CD4-positive, alpha-beta T cell treated with Interleukin-17A for 1 hour (primary cell): ENCODE results near the gene PDIA2.
"Not testable (repeated sequence)": the region's sequence is repeated elsewhere in the genome, so short reads cannot be mapped to it uniquely, and the experiment has no call there.

Experiments used
- DNase-seq: peaks from one replicate; pipeline ENCODE4 v3.0.0-alpha.2; 2020

The PDIA2 gene

GRCh38 chr16:264440-264951, 18.5 kb upstream of the PDIA2 start:
- DNase-seq = no peak

DNA sequence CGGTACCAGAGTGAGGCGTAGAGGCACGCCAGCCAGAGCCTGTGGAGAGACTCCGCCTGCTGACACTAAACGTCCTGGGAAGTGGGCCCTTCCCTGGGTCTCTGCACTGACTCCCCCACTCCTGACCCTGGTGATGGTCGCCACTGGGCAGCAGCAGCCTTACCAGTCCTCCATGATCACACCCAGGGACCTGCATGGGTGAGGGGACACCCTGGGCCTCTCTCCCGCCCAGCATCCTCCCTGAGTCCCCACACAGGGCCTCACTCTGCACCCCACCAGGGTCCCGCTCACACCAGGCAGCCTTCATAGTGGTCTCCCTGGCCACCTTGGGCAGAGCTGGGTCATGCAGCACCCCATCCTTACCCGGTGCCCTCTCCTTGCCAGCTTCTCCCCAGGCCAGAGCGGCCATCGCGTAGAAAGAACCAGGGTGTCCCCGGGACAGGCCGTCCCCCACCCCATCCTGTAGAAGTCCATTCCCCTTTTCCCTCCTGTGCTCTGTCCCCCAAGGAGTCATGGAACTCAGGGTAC, 17.9 kb upstream of the PDIA2 start:
- no peak for DNase-seq

DNA sequence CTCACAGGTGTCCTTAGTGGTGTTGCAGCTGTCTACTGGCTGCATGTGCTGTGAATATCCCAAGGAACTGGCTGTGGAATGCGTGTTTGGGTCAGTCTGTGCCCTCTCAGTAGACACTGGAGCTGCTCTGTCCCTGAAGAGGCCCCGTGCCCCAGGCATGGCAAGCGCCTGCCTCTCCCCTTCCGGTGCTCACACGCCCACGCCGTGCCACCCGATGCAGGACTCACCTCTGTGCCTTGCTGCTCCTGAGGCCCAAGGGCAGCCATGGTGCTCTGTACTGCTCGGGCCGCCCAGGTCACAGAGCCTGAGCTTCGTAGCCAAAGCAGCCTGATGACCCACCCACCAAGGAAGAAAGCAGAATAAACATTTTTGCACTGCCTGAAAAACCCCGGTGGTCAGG, 17.3 kb upstream of the PDIA2 start:
- no peak for DNase-seq

- no peak for DNase-seq
These were observed 16.5 kb upstream of the PDIA2 start for GRCh38 chr16:266258-267164.

GRCh38 chr16:267562-267961, 15.4 kb upstream of the PDIA2 start:
- DNase-seq = not testable (repeated sequence)

GRCh38 chr16:268141-269053, 14.6 kb upstream of the PDIA2 start:
- DNase-seq = no peak

DNA sequence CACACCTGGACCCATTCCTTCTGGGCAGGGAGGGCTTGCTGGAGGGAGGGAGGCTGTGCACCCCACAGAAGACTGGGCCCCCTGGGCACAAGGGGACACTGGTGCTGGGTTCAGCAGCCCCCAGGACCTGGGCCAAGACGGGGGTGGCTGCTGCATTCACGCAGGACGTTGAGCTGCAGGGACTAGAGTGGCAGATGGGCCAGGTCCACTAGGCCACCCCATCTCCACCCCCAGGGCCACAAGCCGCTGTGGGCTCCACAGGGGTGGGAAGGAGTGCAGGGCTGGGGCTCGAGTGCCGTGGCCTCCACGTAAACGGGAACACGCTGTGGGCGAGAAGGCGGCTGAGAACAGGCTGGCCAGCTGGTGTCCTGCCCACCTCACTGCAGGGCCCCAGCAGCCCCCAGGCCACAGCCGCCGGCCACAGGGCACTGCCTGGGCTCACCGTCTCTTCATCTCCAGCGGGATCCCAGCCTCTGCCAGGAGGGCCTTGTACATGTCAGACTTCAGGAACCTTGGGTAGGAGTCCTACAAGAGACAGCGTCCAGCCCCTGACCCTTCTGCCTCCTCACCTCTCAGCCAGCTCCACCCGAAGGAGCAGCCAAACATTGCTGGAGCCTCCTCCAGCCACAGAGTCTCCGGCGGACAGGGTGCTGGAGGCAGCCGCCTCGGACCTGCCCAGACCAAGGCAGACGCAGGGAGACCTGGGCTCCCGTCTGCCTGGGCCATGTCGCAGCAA, 13.7 kb upstream of the PDIA2 start:
- no peak for DNase-seq

DNA sequence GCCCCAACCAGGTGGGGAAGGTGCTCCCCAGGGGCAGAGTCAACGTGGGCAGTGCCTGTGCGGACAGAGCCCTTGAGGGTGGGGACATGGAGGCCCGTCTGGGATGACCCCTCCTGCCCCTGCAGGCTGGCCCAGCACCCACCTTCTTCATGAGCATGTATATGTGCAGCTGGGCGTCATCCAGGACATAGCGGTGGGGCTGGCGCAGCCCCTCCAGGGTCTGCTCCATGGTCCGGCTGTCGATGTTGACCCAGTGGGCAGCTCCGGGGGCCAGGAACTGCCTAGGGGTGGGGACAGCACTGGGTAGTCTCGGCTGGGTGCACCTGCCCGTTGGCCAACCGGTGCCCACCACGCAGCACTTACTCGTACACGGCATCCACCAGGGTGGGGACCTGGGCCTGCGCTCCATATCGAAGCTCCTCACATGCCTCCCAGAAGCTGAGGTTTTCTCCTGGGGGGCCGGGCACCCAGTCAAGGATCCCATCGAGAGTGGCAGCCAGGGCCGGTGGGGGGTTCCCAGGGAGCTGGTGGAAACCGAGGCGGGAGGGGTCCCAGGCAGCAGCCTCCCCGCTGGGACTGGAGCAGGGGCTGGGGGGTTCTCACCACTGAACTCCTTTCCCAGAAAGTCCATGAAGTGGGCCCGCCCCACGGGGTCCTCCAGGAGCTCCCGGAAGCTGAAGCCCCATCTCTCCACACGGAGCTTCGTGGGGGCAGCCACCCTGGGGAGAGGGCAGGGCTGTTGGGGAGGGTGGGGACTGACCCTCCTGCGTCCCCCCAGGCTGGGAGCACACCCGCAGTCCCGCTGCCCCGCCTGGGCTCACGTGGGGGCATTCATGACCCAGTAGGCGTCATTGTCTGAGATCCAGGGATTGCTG, 12.3 kb upstream of the PDIA2 start:
- no peak for DNase-seq

GRCh38 chr16:272633-273546, 10.1 kb upstream of the PDIA2 start:
- no peak for DNase-seq

- DNase-seq = no peak
These were observed 9.2 kb upstream of the PDIA2 start for GRCh38 chr16:273547-274421.

- no peak for DNase-seq
These were observed 7.8 kb upstream of the PDIA2 start for GRCh38 chr16:275041-275641.

DNA sequence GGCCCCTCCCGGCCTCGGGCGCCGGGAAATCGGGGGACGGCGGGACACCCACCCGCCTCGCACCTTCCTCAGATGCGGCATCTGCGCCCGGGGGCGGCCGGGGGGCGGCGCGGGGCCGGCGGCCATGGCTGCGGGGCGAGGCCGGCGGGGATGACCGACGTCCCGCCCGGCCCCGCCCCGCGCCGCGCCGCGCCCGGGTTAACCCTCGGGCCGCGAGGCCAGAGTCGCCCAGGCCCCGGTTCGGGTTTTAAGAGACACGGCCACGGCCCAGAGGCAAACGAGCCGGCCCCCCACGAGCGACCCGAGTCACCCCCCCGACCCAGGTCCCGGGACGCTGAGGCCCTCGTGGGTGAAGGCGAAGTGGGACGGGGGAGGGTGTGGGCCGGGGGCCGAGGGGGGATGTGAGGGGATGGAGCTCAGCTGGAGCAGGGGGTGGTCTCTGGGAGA, 7.2 kb upstream of the PDIA2 start, which contains the start of gene RGS11:
RGS11 (minus strand) TSS at position 159 of the 447 bp plus-strand sequence; CDS start at position 126, 33 bp downstream.
- no peak for DNase-seq

- DNase-seq = no peak
These were observed 6.4 kb upstream of the PDIA2 start for GRCh38 chr16:276426-277077.

- DNase-seq = peak; percentile 71
These were observed 4.0 kb upstream of the PDIA2 start for GRCh38 chr16:278863-279366.

- DNase-seq = no peak
These were observed 3.4 kb upstream of the PDIA2 start for GRCh38 chr16:279531-279930.

DNA sequence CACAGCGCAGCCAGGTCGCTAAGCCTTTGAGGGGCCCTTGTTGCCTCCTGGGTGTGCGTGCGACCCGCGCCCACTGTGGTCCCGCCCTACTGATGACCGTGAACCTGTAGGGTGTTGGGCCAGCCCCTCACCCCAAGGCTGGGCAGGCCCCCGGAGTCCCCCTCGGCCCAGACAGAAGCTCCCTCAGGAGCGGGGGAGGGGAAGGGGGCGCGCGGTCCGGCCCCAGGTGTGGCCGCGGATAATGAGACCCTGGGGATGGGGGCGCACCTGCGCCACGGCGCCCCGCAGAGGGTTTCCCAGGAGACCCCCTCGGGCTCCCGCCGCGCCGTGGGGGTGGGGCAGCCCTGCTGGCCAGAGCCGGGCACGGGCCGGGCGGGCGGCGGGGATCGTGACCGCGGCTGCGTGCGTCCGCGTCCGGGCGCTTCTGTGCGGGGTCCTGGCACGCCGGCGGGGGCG, 2.9 kb upstream of the PDIA2 start:
- no peak for DNase-seq

DNA sequence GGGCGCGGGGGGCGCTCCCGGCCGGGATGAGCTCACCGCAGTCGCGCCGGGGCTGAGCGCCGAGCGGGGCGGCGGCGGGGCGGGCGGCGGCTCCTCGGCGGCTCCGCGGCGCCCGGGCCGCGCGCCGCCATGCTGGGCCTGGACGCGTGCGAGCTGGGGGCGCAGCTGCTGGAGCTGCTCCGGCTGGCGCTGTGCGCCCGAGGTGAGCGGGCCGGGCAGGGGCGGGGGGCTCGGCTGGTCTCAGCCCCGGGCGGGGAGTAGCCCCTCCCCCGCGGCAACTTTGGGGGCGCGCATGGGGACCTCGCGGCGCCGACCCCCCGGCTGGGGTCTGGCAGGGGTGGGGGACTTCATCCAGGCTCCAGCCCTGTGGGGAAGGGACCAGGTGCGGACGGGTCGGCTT, 2.4 kb upstream of the PDIA2 start, which contains the start of gene ARHGDIG:
ARHGDIG (plus strand) TSS at position 40 of the 400 bp plus-strand sequence; CDS start at position 130, 90 bp downstream.
- no peak for DNase-seq
